ENCODE data around the gene SHANK1.

Gene SHANK1

GRCh38 chr19:50657222-50657669 lies 62.4 kb downstream of the SHANK1 start:
- no peak for DNase-seq

GRCh38 chr19:50654882-50655281 lies 64.7 kb downstream of the SHANK1 start:
- DNase-seq, result no peak

GRCh38 chr19:50652722-50653121 lies 66.9 kb downstream of the SHANK1 start:
- DNase-seq, result no peak

- DNase-seq, result no peak
These were observed 68.4 kb downstream of the SHANK1 start for GRCh38 chr19:50651174-50651573.

GRCh38 chr19:50649433-50650391 lies 69.9 kb downstream of the SHANK1 start, which contains the start of gene C19orf81:
Gene C19orf81 (plus strand): TSS chr19:50649445. CDS start chr19:50649445, 0 bp downstream.
- no peak for DNase-seq

- DNase-seq, result no peak
These were observed 70.9 kb downstream of the SHANK1 start for GRCh38 chr19:50648659-50649058.

DNA sequence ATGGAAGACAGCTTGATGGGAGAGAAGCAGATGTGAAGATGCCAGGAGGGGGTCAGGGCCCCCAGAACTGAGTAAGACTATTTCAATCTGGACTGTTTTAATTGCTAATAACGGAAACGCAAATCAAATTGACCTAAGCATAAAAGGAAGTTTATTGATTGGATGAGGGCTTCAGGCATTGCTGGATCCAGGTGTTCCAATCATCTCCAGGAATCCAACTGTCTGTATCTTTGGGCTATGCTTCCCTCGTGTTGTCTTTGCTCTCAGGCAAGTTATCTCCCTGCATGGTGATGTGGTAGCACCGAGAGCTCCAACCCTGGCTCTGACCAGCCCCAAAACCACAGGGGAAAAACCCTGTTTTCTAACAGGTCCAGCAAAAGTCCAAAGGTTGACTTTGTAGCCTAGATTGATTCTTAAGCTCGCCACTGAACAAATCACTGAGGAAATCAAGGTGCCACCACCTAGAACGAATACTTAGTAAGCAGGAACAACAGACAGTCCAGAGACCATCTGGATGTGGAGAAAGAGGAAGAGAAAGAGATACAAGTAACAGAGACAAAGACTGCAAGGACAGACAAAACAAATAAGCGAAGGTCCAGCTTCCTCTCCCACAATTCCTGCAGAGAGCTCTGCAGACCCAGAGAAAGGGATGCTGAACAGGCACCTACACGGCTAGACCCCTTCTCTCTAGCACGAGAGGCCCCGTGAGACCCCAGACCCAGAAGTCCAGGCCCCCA lies 71.6 kb downstream of the SHANK1 start:
- DNase-seq, result no peak

- DNase-seq, result no peak
These were observed 73.4 kb downstream of the SHANK1 start for GRCh38 chr19:50646074-50646807.

- DNase-seq, result no peak
These were observed 74.5 kb downstream of the SHANK1 start for GRCh38 chr19:50645107-50645506.

GRCh38 chr19:50644315-50644915 lies 75.2 kb downstream of the SHANK1 start:
- DNase-seq, result no peak

DNA sequence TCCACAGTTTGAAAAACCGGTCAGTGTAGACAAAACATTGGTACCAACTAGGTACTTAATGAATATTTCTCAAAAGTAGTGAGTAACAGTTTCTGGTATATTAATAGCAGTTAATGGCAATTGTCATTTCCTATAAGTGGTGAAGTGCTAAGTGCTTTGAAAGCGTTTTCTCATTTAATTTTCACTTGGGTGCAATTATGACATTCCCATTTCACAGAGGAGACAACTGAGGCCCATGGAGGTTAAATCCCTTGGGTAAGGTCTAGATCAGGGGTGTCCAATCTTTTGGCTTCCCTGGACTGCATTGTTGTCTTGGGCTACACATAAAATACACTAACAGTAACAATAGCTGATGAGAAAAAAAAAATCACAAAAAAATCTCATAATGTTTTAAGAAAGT lies 79.2 kb downstream of the SHANK1 start:
- DNase-seq, result no peak

- peak; percentile 60 for DNase-seq
These were observed 80.2 kb downstream of the SHANK1 start, which contains the start of gene SYT3 for GRCh38 chr19:50639121-50640112. Gene SYT3 (minus strand): TSS chr19:50639881. CDS start chr19:50637411, 2,470 bp downstream.

DNA sequence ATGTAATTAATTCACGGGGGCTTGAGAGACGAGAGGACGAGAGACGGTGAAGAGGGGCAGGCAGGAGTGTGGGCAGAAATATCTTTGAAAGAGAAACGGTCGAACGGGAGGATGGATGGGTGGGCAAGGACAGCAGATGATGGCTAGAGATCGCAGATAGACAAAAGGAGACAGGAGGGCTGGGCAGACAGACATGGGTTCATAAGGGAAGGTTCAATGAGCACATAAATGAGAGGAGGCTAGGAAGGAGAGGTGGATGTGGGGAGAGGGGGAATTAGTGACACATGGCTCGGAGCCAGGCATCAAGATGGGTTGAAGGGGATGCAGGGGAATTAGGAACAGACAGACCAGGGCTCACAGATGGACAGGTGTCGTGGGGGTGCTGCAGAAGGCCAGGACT lies 81.0 kb downstream of the SHANK1 start:
- no peak for DNase-seq

- no peak for DNase-seq
These were observed 83.1 kb downstream of the SHANK1 start for GRCh38 chr19:50636317-50637085.

DNA sequence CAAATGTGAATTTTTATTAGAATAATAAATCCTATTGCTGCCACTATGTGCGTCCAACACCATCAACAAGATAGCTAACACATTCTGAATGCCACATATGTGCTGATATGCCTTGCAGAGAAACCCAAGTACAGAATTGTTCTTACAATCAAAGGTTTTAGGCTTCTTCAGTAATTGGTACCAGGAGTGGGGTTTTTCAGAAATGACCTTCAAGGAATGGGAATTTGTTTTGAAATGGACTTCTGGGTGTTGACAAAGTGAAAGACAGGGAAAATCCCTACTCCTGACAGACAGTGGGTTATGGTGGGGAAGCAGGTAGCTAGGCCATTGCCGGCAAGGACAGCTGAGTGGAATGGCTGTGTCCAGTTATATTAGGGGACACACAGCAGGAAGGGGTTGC lies 85.6 kb downstream of the SHANK1 start:
- DNase-seq, result no peak

- no peak for DNase-seq
These were observed 86.2 kb downstream of the SHANK1 start for GRCh38 chr19:50633359-50633758.

- no peak for DNase-seq
These were observed 87.3 kb downstream of the SHANK1 start for GRCh38 chr19:50632151-50632835.

GRCh38 chr19:50629801-50630200 lies 89.8 kb downstream of the SHANK1 start:
- no peak for DNase-seq

DNA sequence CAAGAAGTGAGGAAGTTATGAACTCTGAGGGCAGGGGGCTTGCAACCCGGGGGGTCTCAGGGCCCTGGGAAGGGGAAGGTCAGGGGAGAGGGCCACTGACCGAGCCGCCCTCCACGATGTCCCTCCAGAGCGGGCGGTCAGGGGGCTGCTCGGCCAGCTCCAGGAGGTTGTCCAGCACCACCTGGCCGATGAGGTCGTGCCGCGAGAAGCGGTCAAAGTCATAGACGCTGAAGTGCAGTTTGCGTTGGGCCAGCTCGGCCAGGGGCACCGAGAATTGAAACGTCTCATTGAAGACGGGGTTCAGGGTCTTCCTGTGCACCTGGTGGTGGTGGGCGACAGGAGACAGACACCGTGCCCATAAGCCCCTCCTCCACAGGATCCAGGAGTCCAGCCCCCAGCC lies 90.4 kb downstream of the SHANK1 start:
- DNase-seq, result no peak

- DNase-seq, result no peak
These were observed 91.1 kb downstream of the SHANK1 start for GRCh38 chr19:50628551-50628950.

Data from NCI-H2227 treated with DMSO at 0.1 percent for 48 hours (cell line).